ENCODE measurements around the gene APMAP.

Gene APMAP

GRCh38 chr20:24965065-24965919 is 27.3 kb downstream of the APMAP start:
- DNase-seq (ENCODE audit: low spot score) = no peak

GRCh38 chr20:24964506-24964840 is 28.1 kb downstream of the APMAP start:
- DNase-seq (ENCODE audit: low spot score) = no peak

- DNase-seq (ENCODE audit: low spot score) = no peak
Measured at GRCh38 chr20:24963672-24964505, 28.7 kb downstream of the APMAP start.

- DNase-seq (ENCODE audit: low spot score) = no peak
Measured at GRCh38 chr20:24962510-24962909, 30.0 kb downstream of the APMAP start.

GRCh38 chr20:24962182-24962492 is 30.4 kb downstream of the APMAP start:
- DNase-seq (ENCODE audit: low spot score) = no peak

- no peak for DNase-seq (ENCODE audit: low spot score)
Measured at GRCh38 chr20:24961384-24962181, 31.0 kb downstream of the APMAP start.

GRCh38 chr20:24960861-24961260 is 31.7 kb downstream of the APMAP start:
- no peak for DNase-seq (ENCODE audit: low spot score)

- DNase-seq (ENCODE audit: low spot score) = no peak
Measured at GRCh38 chr20:24960302-24960801, 32.2 kb downstream of the APMAP start.

GRCh38 chr20:24959591-24960301 is 32.8 kb downstream of the APMAP start:
- no peak for DNase-seq (ENCODE audit: low spot score)

- DNase-seq (ENCODE audit: low spot score) = no peak
Measured at GRCh38 chr20:24958506-24959385, 33.8 kb downstream of the APMAP start.

GRCh38 chr20:24957326-24958016 is 35.1 kb downstream of the APMAP start:
- DNase-seq (ENCODE audit: low spot score) = no peak

- DNase-seq (ENCODE audit: low spot score) = no peak
Measured at GRCh38 chr20:24956001-24956841, 36.3 kb downstream of the APMAP start.

GRCh38 chr20:24955045-24955444 is 37.5 kb downstream of the APMAP start:
- no peak for DNase-seq (ENCODE audit: low spot score)

GRCh38 chr20:24954566-24954965 is 38.0 kb downstream of the APMAP start:
- DNase-seq (ENCODE audit: low spot score) = no peak

- no peak for DNase-seq (ENCODE audit: low spot score)
Measured at GRCh38 chr20:24954151-24954550, 38.4 kb downstream of the APMAP start.

GRCh38 chr20:24953621-24954133 is 38.9 kb downstream of the APMAP start:
- no peak for DNase-seq (ENCODE audit: low spot score)

- no peak for DNase-seq (ENCODE audit: low spot score)
Measured at GRCh38 chr20:24953209-24953575, 39.4 kb downstream of the APMAP start.

GRCh38 chr20:24952376-24953208 is 40.0 kb downstream of the APMAP start:
- DNase-seq (ENCODE audit: low spot score) = no peak

All from AG20443 (cell line).